ENCODE measurements around the gene UQCRHL.

UQCRHL gene

GRCh38 chr1:15797614-15798390 is 9.6 kb downstream of the UQCRHL start:
- DNase-seq (ENCODE audit: low spot score) = no peak

GRCh38 chr1:15796086-15796462 is 11.4 kb downstream of the UQCRHL start:
- DNase-seq (ENCODE audit: low spot score) = no peak

GRCh38 chr1:15788624-15789301 is 18.7 kb downstream of the UQCRHL start:
- DNase-seq (ENCODE audit: low spot score) = no peak

- DNase-seq (ENCODE audit: low spot score) = peak; percentile 50
Measured at GRCh38 chr1:15786581-15786980, 20.9 kb downstream of the UQCRHL start.

GRCh38 chr1:15785683-15786082 is 21.8 kb downstream of the UQCRHL start:
- DNase-seq (ENCODE audit: low spot score) = no peak

GRCh38 chr1:15777909-15778707 is 29.3 kb downstream of the UQCRHL start:
- DNase-seq (ENCODE audit: low spot score) = no peak

- no peak for DNase-seq (ENCODE audit: low spot score)
Measured at GRCh38 chr1:15775706-15776105, 31.7 kb downstream of the UQCRHL start.

- no peak for DNase-seq (ENCODE audit: low spot score)
Measured at GRCh38 chr1:15771836-15772515, 35.5 kb downstream of the UQCRHL start.

GRCh38 chr1:15770313-15770962 is 37.0 kb downstream of the UQCRHL start:
- no peak for DNase-seq (ENCODE audit: low spot score)

- DNase-seq (ENCODE audit: low spot score) = no peak
Measured at GRCh38 chr1:15768388-15768787, 39.1 kb downstream of the UQCRHL start.

GRCh38 chr1:15767941-15768340 is 39.5 kb downstream of the UQCRHL start:
- no peak for DNase-seq (ENCODE audit: low spot score)

GRCh38 chr1:15765495-15766194 is 41.8 kb downstream of the UQCRHL start:
- DNase-seq (ENCODE audit: low spot score) = no peak

- no peak for DNase-seq (ENCODE audit: low spot score)
Measured at GRCh38 chr1:15764890-15765289, 42.6 kb downstream of the UQCRHL start.

- peak; percentile 28 for DNase-seq (ENCODE audit: low spot score)
Measured at GRCh38 chr1:15764269-15764764, 43.1 kb downstream of the UQCRHL start.

GRCh38 chr1:15762546-15762945 is 44.9 kb downstream of the UQCRHL start:
- no peak for DNase-seq (ENCODE audit: low spot score)

- no peak for DNase-seq (ENCODE audit: low spot score)
Measured at GRCh38 chr1:15761366-15762128, 45.9 kb downstream of the UQCRHL start.

- no peak for DNase-seq (ENCODE audit: low spot score)
Measured at GRCh38 chr1:15760520-15761211, 46.8 kb downstream of the UQCRHL start.

- no peak for DNase-seq (ENCODE audit: low spot score)
Measured at GRCh38 chr1:15758953-15759661, 48.3 kb downstream of the UQCRHL start.
